Natural killer cell treated with Interleukin-12 subunit alpha and Interleukin-12 subunit beta and Interleukin-15 and Interleukin-18, amount 100 ng/mL, for 72 hours (primary cell): ENCODE measurements around the gene PSME3IP1. TPM values are rescaled to one million over a fixed set of nuclear protein-coding genes. Genes with fewer than 3 reads are reported as not detected.
"Not testable (repeated sequence)": the region's sequence is repeated elsewhere in the genome, so short reads cannot be mapped to it uniquely, and the experiment has no call there.

Experiments
- ATAC-seq, 2 donors: fragments of 150-1000 bp; cut with Tn5 transposase in 1 of 2; sonication (Bioruptor Pico), chemical (Tn5 transposase) in 1 of 2; 2 replicates each; pipeline ENCODE4 v1.10.0; 2021
- DNase-seq: peaks from one replicate; pipeline ENCODE4 v3.0.0; 2022; ENCODE audit warnings: low spot score
- H3K27ac Mint-ChIP-seq, 2 donors: 1 replicate in 1 of 2; 2 replicates in 1 of 2; pipeline ENCODE4 v1.8.0; 2022; ENCODE audit warnings: mixed read lengths in 2 of 2, mild to moderate bottlenecking in 1 of 2, moderate library complexity in 1 of 2
- H3K27me3 Mint-ChIP-seq, 2 donors: 1 replicate in 1 of 2; 2 replicates in 1 of 2; pipeline ENCODE4 v1.8.0; 2022; ENCODE audit warnings: mixed read lengths in 2 of 2
- H3K36me3 Mint-ChIP-seq: one replicate; pipeline ENCODE4 v1.8.0; 2022; ENCODE audit warnings: mixed read lengths
- H3K4me1 Mint-ChIP-seq, 2 donors: 1 replicate in 1 of 2; 2 replicates in 1 of 2; pipeline ENCODE4 v1.8.0; 2022; ENCODE audit warnings: low read depth in 2 of 2, mixed read lengths in 2 of 2, mild to moderate bottlenecking in 1 of 2
- H3K4me3 Mint-ChIP-seq: one replicate; pipeline ENCODE4 v1.8.0; 2022; ENCODE audit warnings: mixed read lengths
- H3K9me3 Mint-ChIP-seq: 2 replicates; pipeline ENCODE4 v1.8.0; 2022; ENCODE audit warnings: mixed read lengths
- total RNA-seq, 2 donors: library from RNA; stranded (reverse); gene quantifications; one replicate each; pipeline ENCODE4 v1.2.3, GENCODE V29; 2022

The PSME3IP1 gene
- total RNA-seq, 2 donors from 2014 or later, result 117 to 121 TPM

GRCh38 chr16:57213462-57213861 lies 27.6 kb upstream of the PSME3IP1 start:
- Mint-ChIP-seq H3K27ac (peak overlapping the region in 1 of 2 donors; percentile 7), H3K9me3 (peaks cover 12% of the 10 kb centered on the region), H3K36me3 (peaks cover 42% of the 10 kb centered on the region), H3K4me1 (peaks cover 0 to 4% of the 10 kb centered on the region in 2 donors), H3K4me3 (no peak overlapping the region), H3K27me3 (no peaks in the 10 kb centered on the region)
- DNase-seq (no peak), ATAC-seq (no peak)

GRCh38 chr16:57209780-57210179 lies 23.9 kb upstream of the PSME3IP1 start:
- no peaks in the 10 kb centered on the region for H3K27me3 Mint-ChIP-seq
- H3K27ac Mint-ChIP-seq, result no peak overlapping the region
- DNase-seq (no peak), ATAC-seq (no peak)
- H3K4me3 Mint-ChIP-seq, result no peak overlapping the region
- no peaks in the 10 kb centered on the region for H3K4me1 Mint-ChIP-seq
- no peaks in the 10 kb centered on the region for H3K9me3 Mint-ChIP-seq
- H3K36me3 Mint-ChIP-seq, result peaks cover 16% of the 10 kb centered on the region

GRCh38 chr16:57208926-57209325 lies 23.1 kb upstream of the PSME3IP1 start:
- Mint-ChIP-seq H3K9me3 (no peaks in the 10 kb centered on the region), H3K36me3 (peaks cover 15% of the 10 kb centered on the region), H3K4me3 (no peak overlapping the region), H3K27ac (no peak overlapping the region), H3K4me1 (no peaks in the 10 kb centered on the region), H3K27me3 (no peaks in the 10 kb centered on the region)
- DNase-seq, result no peak
- ATAC-seq, result no peak

GRCh38 chr16:57204675-57205074 lies 18.8 kb upstream of the PSME3IP1 start:
- Mint-ChIP-seq H3K4me3 (no peak overlapping the region), H3K27me3 (no peaks in the 10 kb centered on the region), H3K36me3 (peaks cover 6% of the 10 kb centered on the region), H3K4me1 (peaks cover 4 to 9% of the 10 kb centered on the region in 2 donors), H3K9me3 (no peaks in the 10 kb centered on the region), H3K27ac (no peak overlapping the region)
- ATAC-seq, result no peak
- no peak for DNase-seq

- Mint-ChIP-seq H3K9me3 (no peaks in the 10 kb centered on the region), H3K27me3 (no peaks in the 10 kb centered on the region), H3K4me1 (peaks cover 6 to 12% of the 10 kb centered on the region in 2 donors), H3K4me3 (no peak overlapping the region), H3K36me3 (peaks cover 6% of the 10 kb centered on the region), H3K27ac (no peak overlapping the region)
- DNase-seq, result no peak
- no peak for ATAC-seq
Measured at GRCh38 chr16:57203451-57203850, 17.6 kb upstream of the PSME3IP1 start.

GRCh38 chr16:57202095-57202886 lies 16.5 kb upstream of the PSME3IP1 start:
- no peak overlapping the region for H3K27ac Mint-ChIP-seq
- DNase-seq (no peak), ATAC-seq (no peak)
- no peaks in the 10 kb centered on the region for H3K36me3 Mint-ChIP-seq
- no peak overlapping the region for H3K4me3 Mint-ChIP-seq
- peaks cover 7 to 14% of the 10 kb centered on the region in 2 donors for H3K4me1 Mint-ChIP-seq
- no peaks in the 10 kb centered on the region for H3K27me3 Mint-ChIP-seq
- no peaks in the 10 kb centered on the region for H3K9me3 Mint-ChIP-seq

- ATAC-seq, H3K36me3 Mint-ChIP-seq, H3K27ac Mint-ChIP-seq, DNase-seq, H3K4me3 Mint-ChIP-seq, H3K27me3 Mint-ChIP-seq, H3K9me3 Mint-ChIP-seq: not testable (repeated sequence)
- H3K4me1 Mint-ChIP-seq, result peaks cover 12 to 14% of the 10 kb centered on the region in 2 donors
Measured at GRCh38 chr16:57200926-57201325, 15.1 kb upstream of the PSME3IP1 start.

GRCh38 chr16:57200321-57200720 lies 14.5 kb upstream of the PSME3IP1 start:
- not testable (repeated sequence) for H3K9me3 Mint-ChIP-seq, H3K4me3 Mint-ChIP-seq, ATAC-seq

GRCh38 chr16:57196753-57197152 lies 10.9 kb upstream of the PSME3IP1 start:
- ATAC-seq (no peak), DNase-seq (no peak)
- H3K9me3 Mint-ChIP-seq, result no peaks in the 10 kb centered on the region
- peaks cover 20 to 21% of the 10 kb centered on the region in 2 donors for H3K4me1 Mint-ChIP-seq
- no peaks in the 10 kb centered on the region for H3K27me3 Mint-ChIP-seq
- no peak overlapping the region for H3K27ac Mint-ChIP-seq
- H3K4me3 Mint-ChIP-seq, result no peak overlapping the region
- H3K36me3 Mint-ChIP-seq, result no peaks in the 10 kb centered on the region

More at GRCh38 chr16:57200321-57200720, 14.5 kb upstream of the PSME3IP1 start:
- DNase-seq, H3K36me3 Mint-ChIP-seq, H3K27ac Mint-ChIP-seq, H3K27me3 Mint-ChIP-seq: not testable (repeated sequence)
- peaks cover 13 to 14% of the 10 kb centered on the region in 2 donors for H3K4me1 Mint-ChIP-seq

GRCh38 chr16:57196286-57196685 lies 10.4 kb upstream of the PSME3IP1 start:
- Mint-ChIP-seq H3K27ac (no peak overlapping the region), H3K9me3 (no peaks in the 10 kb centered on the region), H3K4me1 (peaks cover 20 to 22% of the 10 kb centered on the region in 2 donors), H3K36me3 (no peaks in the 10 kb centered on the region), H3K27me3 (no peaks in the 10 kb centered on the region), H3K4me3 (no peak overlapping the region)
- no peak for ATAC-seq
- no peak for DNase-seq

GRCh38 chr16:57194512-57194911 lies 8.7 kb upstream of the PSME3IP1 start:
- H3K36me3 Mint-ChIP-seq, result no peaks in the 10 kb centered on the region
- H3K4me3 Mint-ChIP-seq, result no peak overlapping the region
- no peak overlapping the region for H3K27ac Mint-ChIP-seq
- H3K9me3 Mint-ChIP-seq, result no peaks in the 10 kb centered on the region
- peaks cover 20 to 22% of the 10 kb centered on the region in 2 donors for H3K4me1 Mint-ChIP-seq
- DNase-seq (no peak), ATAC-seq (no peak)
- no peaks in the 10 kb centered on the region for H3K27me3 Mint-ChIP-seq

- DNase-seq (no peak), ATAC-seq (no peak)
- no peaks in the 10 kb centered on the region for H3K27me3 Mint-ChIP-seq
- H3K36me3 Mint-ChIP-seq, result no peaks in the 10 kb centered on the region
- H3K27ac Mint-ChIP-seq, result peak overlapping the region in 1 of 2 donors; percentile 6
- H3K9me3 Mint-ChIP-seq, result no peaks in the 10 kb centered on the region
- no peak overlapping the region for H3K4me3 Mint-ChIP-seq
- peaks cover 19 to 26% of the 10 kb centered on the region in 2 donors for H3K4me1 Mint-ChIP-seq
Measured at GRCh38 chr16:57192720-57193486, 7.1 kb upstream of the PSME3IP1 start.

GRCh38 chr16:57192146-57192545 lies 6.3 kb upstream of the PSME3IP1 start:
- Mint-ChIP-seq H3K27me3 (no peaks in the 10 kb centered on the region), H3K4me3 (no peak overlapping the region), H3K4me1 (peaks cover 26 to 33% of the 10 kb centered on the region in 2 donors)

GRCh38 chr16:57191056-57191571 lies 5.3 kb upstream of the PSME3IP1 start:
- Mint-ChIP-seq H3K36me3 (no peaks in the 10 kb centered on the region), H3K9me3 (no peaks in the 10 kb centered on the region), H3K27ac (no peak overlapping the region), H3K4me3 (no peak overlapping the region), H3K4me1 (peaks cover 32 to 34% of the 10 kb centered on the region in 2 donors), H3K27me3 (no peaks in the 10 kb centered on the region)
- ATAC-seq (no peak), DNase-seq (no peak)

More at GRCh38 chr16:57192146-57192545, 6.3 kb upstream of the PSME3IP1 start:
- Mint-ChIP-seq H3K36me3 (no peaks in the 10 kb centered on the region), H3K27ac (no peak overlapping the region), H3K9me3 (no peaks in the 10 kb centered on the region)
- DNase-seq (no peak), ATAC-seq (no peak)
